ENCODE data around the gene SLC49A3. TPM values are rescaled to one million over a fixed set of nuclear protein-coding genes. Genes with fewer than 3 reads are reported as not detected.
A peak's percentile ranks its signal among the peaks of the same experiment; 100 is the strongest.

SLC49A3 gene
- total and polyA plus RNA-seq, 2 of the 13 experiments (the other 11 are each of a cell fraction or from before 2014, with no cell fraction given) = 0.07 to 0.17 TPM

DNA sequence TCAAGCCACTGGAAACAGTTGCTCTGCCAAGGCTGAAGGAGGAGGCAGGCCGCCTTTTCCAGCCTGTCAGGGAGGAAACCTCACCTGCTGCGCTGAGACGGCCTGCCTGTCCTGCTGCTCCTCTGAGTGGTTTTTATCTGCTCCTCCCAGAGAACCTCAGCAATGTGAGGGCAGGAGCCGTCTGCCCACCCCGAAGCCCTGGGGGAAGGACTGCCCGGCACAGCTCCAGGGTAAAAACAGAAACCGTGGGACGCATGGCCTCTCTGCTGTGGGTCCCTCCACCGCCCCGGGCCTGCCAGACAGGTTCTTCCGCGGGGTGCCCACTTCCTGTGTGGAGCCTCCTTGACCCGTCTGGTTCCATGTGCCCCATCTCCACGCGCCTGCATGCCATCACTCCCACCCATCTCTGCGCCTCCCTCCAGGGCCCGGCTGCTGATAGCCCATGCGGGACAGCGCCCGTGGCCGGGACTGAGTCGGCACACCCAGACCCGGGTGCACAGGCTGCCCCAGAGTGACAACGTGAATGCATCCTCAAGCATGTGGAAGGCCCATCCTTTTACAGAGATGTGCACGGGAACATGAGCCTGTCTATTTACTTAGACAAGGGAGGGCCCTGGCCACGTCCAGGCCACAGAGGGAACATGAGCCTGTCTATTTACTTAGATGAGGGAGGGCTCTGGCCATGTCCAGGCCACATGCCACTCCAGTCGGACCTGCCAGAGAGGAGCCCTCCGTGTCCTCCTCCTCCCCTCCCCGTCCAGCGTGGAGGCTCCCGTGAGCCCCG, 4.0 kb upstream of the SLC49A3 start (continued):
- TF ChIP-seq HOXA7 (CRISPR knock-in tag; IDR thresholded peaks at IDR 0.05) = no peak
- no peak for TF ChIP-seq ZNF703 (CRISPR knock-in tag; IDR thresholded peaks at IDR 0.05; ENCODE audit: borderline replicate concordance)
- TF ChIP-seq NR2F2 (IDR thresholded peaks at IDR 0.05; ENCODE audit: borderline replicate concordance, low read depth) = no peak
- TF ChIP-seq, protein P1, sequence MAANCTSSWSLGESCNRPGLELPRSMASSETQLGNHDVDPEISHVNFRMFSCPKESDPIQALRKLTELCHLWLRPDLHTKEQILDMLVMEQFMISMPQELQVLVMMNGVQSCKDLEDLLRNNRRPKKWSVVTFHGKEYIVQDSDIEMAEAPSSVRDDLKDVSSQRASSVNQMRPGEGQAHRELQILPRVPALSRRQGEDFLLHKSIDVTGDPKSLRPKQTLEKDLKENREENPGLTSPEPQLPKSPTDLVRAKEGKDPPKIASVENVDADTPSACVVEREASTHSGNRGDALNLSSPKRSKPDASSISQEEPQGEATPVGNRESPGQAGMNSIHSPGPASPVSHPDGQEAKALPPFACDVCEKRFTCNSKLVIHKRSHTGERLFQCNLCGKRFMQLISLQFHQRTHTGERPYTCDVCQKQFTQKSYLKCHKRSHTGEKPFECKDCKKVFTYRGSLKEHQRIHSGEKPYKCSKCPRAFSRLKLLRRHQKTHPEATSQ (CRISPR knock-in tag; IDR thresholded peaks at IDR 0.05; ENCODE audit: borderline replicate concordance) = no peak
- TF ChIP-seq, protein P2, sequence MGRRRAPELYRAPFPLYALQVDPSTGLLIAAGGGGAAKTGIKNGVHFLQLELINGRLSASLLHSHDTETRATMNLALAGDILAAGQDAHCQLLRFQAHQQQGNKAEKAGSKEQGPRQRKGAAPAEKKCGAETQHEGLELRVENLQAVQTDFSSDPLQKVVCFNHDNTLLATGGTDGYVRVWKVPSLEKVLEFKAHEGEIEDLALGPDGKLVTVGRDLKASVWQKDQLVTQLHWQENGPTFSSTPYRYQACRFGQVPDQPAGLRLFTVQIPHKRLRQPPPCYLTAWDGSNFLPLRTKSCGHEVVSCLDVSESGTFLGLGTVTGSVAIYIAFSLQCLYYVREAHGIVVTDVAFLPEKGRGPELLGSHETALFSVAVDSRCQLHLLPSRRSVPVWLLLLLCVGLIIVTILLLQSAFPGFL (CRISPR knock-in tag; IDR thresholded peaks at IDR 0.05) = no peak
- no peak for TF ChIP-seq MTF2 (CRISPR knock-in tag; IDR thresholded peaks at IDR 0.05; ENCODE audit: borderline replicate concordance)
- TF ChIP-seq, protein P3, sequence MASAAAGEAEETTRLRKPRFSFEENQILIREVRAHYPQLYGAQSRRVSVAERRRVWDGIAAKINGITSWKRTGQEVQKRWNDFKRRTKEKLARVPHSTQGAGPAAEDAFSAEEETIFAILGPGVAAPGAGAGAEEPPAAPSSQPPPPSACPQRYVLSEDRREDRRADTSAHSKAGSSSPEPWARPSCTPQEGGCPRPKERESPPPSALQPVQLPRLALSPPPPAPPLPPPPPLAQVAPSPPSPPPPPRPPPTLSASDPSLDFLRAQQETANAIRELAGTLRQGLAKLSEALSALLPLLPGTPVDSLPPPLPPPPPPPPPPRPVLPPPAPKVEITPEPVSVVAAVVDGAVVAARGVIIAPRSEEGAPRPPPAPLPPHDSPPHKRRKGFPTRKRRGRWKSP (CRISPR knock-in tag; IDR thresholded peaks at IDR 0.05) = no peak
- peak; percentile 56; the same call in 1 of the 2 replicates for TF ChIP-seq ZNF563 (CRISPR knock-in tag; IDR thresholded peaks at IDR 0.05)
- TF ChIP-seq NCOA1 (CRISPR knock-in tag; IDR thresholded peaks at IDR 0.05) = no peak
- TF ChIP-seq SP140L (CRISPR knock-in tag; IDR thresholded peaks at IDR 0.05; ENCODE audit: borderline replicate concordance) = no peak
- TF ChIP-seq, protein P4, sequence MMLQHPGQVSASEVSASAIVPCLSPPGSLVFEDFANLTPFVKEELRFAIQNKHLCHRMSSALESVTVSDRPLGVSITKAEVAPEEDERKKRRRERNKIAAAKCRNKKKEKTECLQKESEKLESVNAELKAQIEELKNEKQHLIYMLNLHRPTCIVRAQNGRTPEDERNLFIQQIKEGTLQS (CRISPR knock-in tag; IDR thresholded peaks at IDR 0.05) = no peak
- TF ChIP-seq, protein P5, sequence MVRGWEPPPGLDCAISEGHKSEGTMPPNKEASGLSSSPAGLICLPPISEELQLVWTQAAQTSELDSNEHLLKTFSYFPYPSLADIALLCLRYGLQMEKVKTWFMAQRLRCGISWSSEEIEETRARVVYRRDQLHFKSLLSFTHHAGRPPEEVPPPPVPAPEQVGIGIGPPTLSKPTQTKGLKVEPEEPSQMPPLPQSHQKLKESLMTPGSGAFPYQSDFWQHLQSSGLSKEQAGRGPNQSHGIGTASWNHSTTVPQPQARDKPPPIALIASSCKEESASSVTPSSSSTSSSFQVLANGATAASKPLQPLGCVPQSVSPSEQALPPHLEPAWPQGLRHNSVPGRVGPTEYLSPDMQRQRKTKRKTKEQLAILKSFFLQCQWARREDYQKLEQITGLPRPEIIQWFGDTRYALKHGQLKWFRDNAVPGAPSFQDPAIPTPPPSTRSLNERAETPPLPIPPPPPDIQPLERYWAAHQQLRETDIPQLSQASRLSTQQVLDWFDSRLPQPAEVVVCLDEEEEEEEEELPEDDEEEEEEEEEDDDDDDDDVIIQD (CRISPR knock-in tag; IDR thresholded peaks at IDR 0.05; ENCODE audit: low read depth) = no peak
- no peak for TF ChIP-seq ZNF891 (CRISPR knock-in tag; IDR thresholded peaks at IDR 0.05)
- TF ChIP-seq ZNF205 (CRISPR knock-in tag; IDR thresholded peaks at IDR 0.05) = peak; percentile 41; the same call in 1 of the 2 replicates
- no peak for TF ChIP-seq ZSCAN22 (CRISPR knock-in tag; IDR thresholded peaks at IDR 0.05)
